HG03135 (cell line): ENCODE results near the gene ZFP92.
"Not testable (repeated sequence)": the region's sequence is repeated elsewhere in the genome, so short reads cannot be mapped to it uniquely, and the experiment has no call there.

Source experiments
- ATAC-seq: cut with Tn5 transposase; IDR thresholded peaks from one replicate; pipeline ENCODE4 v1.9.1; 2021; ENCODE audit warnings: mild to moderate bottlenecking, moderate library complexity; ENCODE audit not compliant: unreplicated experiment

Gene ZFP92

GRCh38 chrX:153386097-153386496 lies 25.2 kb upstream of the ZFP92 start:
- no peak for ATAC-seq

- no peak for ATAC-seq
Observed at GRCh38 chrX:153387345-153387744, 23.9 kb upstream of the ZFP92 start.

- ATAC-seq: no peak
Observed at GRCh38 chrX:153387987-153388721, 23.1 kb upstream of the ZFP92 start.

GRCh38 chrX:153388722-153389459 lies 22.4 kb upstream of the ZFP92 start:
- no peak for ATAC-seq

- ATAC-seq: not testable (repeated sequence)
Observed at GRCh38 chrX:153389460-153389768, 21.9 kb upstream of the ZFP92 start.

- ATAC-seq: no peak
Observed at GRCh38 chrX:153392642-153393321, 18.5 kb upstream of the ZFP92 start.

- ATAC-seq: no peak
Observed at GRCh38 chrX:153394612-153395011, 16.7 kb upstream of the ZFP92 start.

- no peak for ATAC-seq
Observed at GRCh38 chrX:153395613-153396319, 15.5 kb upstream of the ZFP92 start.

GRCh38 chrX:153396320-153397195 lies 14.7 kb upstream of the ZFP92 start:
- ATAC-seq: no peak

GRCh38 chrX:153397256-153397960 lies 13.9 kb upstream of the ZFP92 start:
- no peak for ATAC-seq

- ATAC-seq: no peak
Observed at GRCh38 chrX:153398275-153398960, 12.9 kb upstream of the ZFP92 start.

- peak; percentile 58 for ATAC-seq
Observed at GRCh38 chrX:153400146-153401132, 10.8 kb upstream of the ZFP92 start.

GRCh38 chrX:153401133-153401764 lies 10.0 kb upstream of the ZFP92 start, which contains the start of gene PNMA6E:
Gene PNMA6E (minus strand): TSS chrX:153401350. CDS start chrX:153398849, 2,501 bp downstream.
- ATAC-seq: no peak

- not testable (repeated sequence) for ATAC-seq
Observed at GRCh38 chrX:153404333-153404732, 6.9 kb upstream of the ZFP92 start.

- no peak for ATAC-seq
Observed at GRCh38 chrX:153405426-153405825, 5.8 kb upstream of the ZFP92 start.

- ATAC-seq: no peak
Observed at GRCh38 chrX:153406011-153406410, 5.3 kb upstream of the ZFP92 start.

GRCh38 chrX:153406903-153407302 lies 4.4 kb upstream of the ZFP92 start:
- ATAC-seq: no peak
